Cerebellar nuclear complex (tissue), 1 donor: ENCODE measurements around the gene SIM2.

ENCODE experiments used
- DNase-seq, 2 experiments: peaks; one replicate each; lab custom pipeline; 2025; lab: John Stamatoyannopoulos, UW

Gene SIM2

DNA sequence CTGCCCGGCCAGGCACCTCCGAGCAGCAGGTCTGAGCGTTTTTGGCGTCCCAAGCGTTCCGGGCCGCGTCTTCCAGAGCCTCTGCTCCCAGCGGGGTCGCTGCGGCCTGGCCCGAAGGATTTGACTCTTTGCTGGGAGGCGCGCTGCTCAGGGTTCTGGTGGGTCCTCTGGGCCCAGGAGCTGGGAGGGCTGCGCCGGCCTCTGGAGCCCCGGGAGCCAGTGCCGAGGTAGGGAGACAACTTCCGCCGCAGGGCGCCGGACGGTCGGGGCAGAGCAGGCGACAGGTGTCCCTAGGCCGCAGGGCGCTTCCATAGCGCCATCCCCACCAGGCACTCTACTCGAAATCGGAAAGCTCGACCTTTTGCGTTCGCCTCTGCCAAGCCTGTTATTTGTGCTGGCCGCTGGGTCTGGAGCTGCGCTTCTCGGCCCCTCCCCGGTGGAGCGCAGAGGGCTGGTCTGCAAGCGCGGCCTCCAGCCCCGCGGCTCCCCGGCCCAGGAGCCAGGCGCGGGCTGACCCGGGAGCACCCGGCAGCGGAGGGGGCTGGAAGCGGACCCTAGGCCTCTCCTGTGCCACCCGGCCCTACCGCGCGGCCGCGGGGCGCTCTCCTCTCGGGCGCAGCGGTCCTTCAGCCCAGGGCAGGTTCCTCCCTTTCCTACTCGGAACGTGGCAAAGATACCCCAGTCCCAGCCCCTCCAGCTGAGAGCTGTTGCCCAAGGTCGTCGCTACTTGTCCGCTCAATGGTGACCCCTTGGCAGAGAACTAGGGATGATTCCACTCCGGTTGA, 2.2 kb downstream of the SIM2 start:
- DNase-seq, result no peak

DNA sequence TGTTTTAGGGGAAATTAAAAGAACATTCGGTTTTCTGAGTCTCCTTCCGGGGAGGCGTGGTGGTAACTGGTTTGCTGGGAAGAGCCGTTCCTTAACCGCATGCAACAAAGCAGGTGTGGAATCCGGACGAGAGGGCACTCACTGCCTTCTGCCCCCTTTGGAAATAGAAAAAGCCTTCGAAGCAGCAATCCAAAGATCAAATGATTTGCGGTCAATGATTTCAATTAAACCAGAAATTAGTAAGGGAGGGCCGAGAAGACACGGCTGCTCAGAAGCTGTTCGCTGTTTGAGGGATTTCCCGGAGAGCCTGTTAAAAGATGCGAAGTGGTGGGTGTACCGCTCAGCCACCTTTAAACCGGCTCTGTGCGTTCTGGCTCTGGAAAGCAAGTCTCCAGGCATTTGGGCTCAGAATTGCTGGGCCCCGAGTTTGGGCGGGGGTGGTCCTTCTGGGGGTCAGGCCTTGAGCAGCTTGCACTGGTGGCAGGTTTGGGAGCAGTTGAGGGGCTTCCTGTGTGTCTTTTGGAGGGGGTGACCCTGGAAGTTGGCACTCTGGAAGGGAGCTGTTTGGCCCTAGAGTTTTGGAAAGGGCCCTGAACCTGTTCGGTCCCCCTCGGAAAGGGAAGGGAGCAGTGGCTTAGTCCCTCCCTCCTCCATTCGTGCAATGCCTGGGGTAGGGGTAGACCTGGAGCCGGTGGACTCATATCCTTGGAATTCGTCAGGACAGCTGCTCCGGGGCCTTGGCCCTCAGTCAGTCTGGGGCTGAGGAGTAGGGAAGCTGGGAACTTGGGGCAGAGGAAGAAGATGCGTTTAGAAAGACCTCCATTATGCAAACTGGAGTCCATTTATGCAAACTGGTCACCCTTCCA, 3.1 kb downstream of the SIM2 start:
- DNase-seq, result no peak

DNA sequence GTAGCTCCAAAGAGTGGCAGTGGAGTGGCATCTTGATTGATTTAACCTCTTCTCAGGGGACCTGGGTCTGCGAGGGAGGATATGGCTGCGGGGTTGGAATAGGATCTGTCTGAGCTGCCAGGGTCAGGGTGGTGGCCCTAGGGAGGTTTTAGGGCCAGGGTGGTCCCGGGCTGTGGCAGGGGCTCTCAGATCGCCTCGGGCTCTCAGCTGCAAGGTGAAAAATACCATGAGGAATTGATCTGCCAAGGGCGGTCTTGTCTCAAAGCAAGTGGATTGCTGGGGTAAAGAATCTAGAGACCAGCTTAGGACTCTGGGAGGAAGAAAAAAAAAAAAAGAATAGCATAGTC, 3.7 kb downstream of the SIM2 start:
- no peak for DNase-seq

DNA sequence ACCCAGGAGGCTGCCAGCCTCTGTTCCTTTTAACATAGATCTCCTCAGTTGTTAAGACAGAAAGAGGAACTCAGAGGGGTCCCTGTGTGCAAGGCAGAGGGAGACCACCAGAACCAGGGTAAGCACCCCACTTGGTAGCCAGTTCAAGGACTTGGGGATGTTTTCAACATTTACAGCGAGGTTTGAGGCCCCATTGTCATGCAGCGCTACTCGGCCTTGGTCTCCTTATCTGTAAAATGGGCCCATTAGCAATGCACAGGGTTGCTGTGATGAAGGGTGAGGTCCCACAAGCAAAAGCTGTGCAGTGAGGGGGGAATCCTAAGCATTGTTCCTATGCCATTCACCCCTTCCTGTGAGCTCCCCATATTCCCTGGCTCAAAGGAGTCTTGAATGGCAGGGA, 4.2 kb downstream of the SIM2 start:
- DNase-seq, result no peak

DNA sequence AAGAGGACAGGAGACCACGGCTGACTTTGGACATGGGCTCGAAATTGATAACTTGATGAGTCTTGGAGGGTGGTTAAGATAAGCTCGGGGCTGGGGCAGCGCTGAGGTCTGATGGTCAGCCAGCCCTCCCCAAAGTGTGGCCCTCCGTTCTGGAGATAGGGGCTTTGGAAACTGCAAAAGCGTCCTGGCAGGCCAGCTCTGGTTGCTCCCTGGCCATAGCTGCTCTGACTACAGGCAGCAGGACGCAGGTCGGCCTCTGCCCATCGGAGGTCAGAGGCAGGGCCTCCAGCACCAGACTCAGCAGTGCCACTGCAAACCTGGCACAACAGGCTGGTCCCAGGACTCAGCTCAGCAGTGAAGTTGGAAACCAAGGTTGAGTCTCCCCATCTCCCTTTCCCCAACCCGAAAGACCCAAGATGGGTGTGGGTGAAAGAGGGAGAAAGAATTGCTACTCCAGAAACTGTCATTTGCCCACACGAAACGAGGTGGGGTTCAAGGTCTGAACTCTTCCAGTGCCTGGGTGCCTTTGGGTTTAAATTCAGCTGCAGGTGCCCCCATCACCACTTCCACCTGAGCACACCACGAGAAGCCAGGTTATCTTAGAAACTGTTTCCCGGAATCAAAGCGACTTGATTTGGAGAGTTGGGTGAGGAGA, 4.8 kb downstream of the SIM2 start:
- no peak for DNase-seq

DNA sequence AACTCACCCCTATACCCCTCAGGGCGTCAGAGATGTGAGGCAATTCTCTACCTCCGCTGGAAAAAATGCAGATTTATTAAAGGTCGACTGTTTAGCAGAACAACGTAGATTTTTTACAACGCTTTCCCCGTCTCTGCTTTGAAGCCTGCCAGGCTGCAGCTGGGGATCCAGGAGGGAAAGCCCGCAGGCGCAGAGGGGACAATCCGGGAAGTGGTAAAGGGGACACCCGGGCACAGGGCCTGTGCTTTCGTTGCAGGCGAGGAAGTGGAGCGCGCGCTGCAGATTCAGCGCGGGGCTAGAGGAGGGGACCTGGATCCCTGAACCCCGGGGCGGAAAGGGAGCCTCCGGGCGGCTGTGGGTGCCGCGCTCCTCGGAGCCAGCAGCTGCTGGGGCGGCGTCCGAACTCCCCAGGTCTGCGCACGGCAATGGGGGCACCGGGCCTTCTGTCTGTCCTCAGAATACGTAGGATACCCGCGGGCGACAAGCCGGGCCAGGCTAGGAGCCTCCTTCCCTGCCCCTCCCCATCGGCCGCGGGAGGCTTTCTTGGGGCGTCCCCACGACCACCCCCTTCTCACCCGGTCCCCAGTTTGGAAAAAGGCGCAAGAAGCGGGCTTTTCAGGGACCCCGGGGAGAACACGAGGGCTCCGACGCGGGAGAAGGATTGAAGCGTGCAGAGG, 5.5 kb downstream of the SIM2 start:
- no peak for DNase-seq

DNA sequence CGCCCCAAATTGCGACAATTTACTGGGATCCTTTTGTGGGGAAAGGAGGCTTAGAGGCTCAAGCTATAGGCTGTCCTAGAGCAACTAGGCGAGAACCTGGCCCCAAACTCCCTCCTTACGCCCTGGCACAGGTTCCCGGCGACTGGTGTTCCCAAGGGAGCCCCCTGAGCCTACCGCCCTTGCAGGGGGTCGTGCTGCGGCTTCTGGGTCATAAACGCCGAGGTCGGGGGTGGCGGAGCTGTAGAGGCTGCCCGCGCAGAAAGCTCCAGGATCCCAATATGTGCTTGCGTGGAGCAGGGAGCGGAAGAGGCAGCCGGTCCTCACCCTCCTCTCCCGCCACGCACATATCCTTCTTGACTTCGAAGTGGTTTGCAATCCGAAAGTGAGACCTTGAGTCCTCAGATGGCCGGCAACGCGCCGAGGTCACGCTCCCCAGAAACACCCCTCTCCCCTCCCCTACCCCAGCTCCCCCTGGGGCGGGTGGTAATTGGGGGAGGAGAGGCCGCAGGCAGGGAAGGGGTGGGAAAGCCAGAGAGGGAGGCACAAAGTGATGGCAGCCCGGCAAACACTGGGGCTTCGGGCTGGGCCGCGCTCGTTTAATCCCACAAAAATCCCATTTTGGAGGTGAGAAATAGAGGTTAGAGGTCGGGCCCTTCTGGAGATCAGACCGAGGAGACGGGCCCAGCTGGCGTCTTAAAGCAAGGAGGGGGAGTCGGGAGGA, 6.2 kb downstream of the SIM2 start:
- no peak for DNase-seq

DNA sequence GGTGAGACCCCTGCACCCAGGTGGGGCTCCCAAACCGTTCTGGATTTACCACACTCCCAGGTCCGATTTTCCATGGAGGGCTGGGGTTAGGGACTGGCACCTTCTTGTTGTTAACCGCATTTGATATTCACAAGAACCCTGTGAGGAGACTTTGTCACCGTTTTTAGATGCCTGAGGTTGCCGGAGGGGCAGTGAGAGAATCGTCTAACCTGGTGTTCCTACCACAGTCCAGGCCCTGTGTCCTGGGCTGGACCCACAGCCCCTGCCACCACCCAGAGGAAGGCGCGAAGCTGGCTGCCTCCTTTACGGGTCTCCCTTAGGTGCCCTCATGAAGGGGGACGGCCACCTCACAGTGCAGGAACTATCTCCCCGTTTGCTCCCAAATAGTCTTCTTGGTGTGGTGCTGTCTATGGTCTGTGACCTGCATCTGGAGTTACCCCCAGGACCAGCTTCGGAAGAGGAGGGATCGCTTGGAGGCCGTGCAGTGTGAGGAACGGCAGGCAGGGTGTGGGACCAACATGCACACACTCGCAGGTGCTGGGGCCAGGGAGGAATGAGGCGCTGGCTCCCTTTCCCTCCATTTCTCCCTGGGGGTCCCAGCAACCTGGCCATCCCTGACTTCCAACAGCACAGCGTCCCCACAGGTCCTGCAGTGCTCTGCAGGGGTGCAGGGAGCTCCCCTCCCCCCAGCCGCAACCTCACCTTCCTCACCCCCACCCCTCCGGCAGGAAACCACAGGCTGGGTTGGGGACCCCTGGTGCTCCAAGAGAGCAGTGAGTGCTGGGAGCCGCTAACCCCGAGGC, 7.0 kb downstream of the SIM2 start:
- DNase-seq, result no peak

DNA sequence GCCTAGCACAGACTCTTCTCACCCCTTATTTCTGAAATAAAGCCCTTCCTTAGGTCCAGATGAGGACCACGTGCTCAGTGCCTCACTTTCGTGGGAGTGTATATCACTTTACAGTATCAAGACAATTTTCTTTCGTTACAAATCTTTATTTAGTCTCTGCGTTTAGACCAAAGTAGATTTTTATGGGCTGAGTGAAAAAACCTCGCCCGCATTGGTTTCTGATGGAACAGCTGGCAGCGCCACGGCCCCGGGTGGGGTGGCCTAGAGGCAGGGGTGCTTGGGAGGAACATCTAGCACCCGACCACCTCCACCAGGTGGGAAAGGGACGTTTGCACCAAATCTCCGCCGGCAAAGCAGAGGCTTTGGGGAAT, 7.6 kb downstream of the SIM2 start:
- no peak for DNase-seq

DNA sequence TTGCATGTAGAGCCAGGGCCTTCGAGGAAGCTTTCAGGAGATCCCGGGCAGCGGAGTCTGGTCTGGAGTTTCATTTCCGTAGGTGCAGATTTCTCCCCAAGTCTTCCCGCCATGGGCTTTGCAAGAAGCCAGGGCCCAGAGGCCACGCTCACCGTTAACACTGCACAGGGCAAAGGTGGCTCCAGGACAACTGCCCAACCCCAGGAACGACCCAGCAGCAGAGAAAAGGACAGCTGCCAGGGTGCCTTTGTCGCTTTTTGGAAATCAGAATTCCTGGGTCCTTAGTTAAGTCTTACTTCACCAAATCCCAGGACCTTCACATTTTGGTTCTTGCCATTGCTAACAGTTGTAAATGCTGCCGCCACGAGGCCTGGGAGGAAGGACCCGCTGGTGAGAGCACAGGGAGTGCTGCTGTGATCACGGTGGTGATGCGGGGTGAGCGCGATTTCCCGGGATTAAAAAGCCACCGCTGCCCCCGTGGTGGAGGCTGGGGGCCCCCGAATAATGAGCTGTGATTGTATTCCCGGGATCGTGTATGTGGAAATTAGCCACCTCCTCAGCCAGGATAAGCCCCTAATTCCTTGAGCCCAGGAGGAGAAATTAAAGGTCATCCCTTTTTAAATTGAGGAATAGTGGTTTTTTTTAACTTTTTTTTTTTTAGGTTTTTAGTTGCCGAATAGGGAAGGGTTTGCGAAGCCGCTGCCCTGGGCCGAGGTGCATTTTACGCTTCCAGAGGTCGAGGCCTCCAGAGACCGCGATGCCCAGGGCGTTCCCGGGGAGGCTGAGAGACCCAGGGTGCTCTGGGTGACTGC, 8.2 kb downstream of the SIM2 start:
- no peak for DNase-seq

DNA sequence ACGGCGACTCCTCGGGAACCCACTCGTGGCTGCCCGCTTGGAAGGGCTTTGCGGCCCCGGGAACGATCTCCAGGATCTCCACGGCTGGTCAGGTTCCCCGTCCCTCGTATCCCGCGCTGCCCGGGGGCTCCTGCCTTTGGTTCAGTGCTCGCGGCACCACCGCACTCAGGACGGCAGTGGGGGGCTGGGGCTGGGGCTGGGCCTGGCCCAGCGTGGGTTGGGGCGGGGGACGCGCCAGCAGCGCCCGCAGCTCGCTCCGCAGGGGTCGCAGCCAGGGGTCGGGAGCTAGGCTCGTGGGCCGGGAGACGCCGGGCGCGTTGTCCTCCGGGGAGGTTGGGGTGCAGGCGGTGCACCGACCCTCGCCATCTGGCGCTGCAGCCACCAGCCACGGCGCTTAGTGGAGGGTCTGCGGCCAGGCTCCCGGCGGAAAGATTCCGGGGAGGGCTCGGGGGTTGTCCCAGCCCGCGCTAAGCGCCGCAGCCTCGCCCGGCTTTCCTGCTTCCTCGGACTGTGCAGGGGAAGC, 8.9 kb downstream of the SIM2 start:
- no peak for DNase-seq

DNA sequence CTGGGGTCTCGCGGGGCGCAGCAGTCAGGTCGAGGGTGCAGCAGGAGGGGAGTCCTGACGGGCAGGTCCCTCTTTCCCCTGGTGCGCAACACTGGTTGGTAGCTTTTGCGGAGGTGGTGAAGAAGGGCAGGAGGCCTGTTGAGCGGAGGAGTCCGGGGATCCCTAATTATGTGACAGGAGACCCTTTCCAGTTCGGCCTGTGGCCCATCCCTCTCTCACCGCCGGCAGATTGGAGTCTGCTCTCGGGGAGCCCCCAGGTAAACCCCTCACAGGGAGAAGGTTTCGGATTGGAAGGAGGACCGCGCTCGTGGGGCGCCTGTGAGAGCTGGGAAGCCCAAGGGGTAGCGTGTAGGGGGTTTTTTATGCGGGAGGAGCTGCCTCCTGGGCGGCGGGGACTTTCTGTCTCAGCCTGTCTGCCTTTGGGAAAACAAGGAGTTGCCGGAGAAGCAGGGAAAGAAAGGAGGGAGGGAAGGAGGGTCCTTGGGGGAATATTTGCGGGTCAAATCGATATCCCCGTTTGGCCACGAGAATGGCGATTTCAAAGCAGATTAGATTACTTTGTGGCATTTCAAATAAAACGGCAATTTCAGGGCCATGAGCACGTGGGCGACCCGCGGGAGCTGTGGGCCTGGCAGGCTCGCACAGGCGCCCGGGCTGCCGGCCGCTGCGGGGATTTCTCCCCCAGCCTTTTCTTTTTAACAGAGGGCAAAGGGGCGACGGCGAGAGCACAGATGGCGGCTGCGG, 9.5 kb downstream of the SIM2 start:
- DNase-seq, result no peak

DNA sequence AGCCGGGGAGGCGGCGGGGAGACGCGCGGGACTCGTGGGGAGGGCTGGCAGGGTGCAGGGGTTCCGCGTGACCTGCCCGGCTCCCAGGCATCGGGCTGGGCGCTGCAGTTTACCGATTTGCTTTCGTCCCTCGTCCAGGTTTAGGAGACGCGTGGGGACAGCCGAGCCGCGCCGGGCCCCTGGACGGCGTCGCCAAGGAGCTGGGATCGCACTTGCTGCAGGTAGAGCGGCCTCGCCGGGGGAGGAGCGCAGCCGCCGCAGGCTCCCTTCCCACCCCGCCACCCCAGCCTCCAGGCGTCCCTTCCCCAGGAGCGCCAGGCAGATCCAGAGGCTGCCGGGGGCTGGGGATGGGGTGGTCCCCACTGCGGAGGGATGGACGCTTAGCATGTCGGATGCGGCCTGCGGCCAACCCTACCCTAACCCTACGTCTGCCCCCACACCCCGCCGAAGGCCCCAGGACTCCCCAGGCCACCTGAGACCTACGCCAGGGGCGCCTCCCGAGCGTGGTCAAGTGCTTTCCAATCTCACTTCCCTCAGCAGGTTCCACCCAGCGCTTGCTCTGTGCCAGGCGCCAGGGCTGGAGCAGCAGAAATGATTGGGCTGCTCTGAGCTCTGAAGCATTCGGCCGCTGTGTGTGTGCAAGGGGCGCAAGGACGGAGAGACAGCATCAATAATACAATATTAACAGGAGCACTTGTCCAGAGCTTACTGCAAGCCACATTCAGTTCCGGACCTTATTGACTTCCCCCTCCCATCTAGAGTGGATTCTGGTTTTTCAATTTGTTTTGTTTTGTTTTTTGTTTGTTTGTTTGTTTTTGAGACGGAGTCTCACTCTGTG, 10.3 kb downstream of the SIM2 start:
- no peak for DNase-seq

DNA sequence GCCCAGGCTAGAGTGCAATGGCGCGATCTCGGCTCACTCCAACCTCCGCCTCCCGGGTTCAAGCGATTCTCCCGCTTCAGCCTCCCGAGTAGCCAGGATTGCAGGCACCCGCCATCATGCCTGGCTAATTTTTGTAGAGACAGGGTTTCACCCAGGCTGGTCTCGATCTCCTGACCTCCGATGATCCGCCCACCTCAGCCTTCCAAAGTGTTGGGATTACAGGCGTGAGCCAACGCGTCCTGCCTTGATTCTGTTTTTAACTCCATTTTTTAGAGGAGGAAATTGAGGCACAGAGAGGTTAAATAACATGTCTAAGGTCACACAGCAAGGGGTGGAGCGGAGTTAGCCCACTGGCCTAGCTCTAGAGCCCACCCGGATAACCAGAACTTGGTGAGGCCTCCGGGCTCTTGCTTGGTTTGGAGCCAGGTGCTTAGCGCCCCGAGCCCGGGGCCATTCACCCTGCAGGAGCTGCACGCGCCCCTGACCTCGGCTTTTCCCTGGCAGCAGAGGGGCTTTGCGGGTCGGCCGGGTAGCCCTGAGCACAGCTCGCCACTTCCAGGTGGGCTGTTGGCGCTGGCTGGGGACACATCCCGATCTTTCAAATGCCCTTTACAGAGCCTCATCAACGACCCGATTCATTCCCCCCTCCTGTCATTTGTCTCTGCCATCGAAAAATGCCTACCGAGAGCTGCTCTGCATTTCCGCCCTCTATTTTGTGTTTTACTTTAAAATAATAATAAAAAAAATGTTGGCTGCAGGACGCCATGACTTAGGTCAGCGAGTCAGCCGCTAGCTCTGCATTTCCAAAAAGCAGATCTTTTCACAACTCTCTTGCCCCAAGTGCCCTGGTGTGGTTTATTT, 11.2 kb downstream of the SIM2 start:
- no peak for DNase-seq

DNA sequence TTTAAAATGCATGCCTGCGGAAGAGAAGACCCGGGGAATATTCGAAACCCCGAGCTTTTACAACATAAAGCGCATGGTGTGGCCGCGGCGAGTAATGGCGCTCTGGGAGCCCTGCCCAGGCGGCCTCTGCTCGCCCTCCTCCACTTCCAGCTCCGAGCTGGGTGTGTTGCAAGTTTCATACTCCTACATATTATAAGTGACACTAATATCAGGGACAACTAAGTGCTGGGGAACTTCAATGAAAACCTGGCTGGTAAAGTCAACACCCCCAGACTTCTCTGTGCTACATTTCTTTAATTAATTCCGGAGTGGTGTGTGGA, 11.8 kb downstream of the SIM2 start:
- DNase-seq, result no peak

DNA sequence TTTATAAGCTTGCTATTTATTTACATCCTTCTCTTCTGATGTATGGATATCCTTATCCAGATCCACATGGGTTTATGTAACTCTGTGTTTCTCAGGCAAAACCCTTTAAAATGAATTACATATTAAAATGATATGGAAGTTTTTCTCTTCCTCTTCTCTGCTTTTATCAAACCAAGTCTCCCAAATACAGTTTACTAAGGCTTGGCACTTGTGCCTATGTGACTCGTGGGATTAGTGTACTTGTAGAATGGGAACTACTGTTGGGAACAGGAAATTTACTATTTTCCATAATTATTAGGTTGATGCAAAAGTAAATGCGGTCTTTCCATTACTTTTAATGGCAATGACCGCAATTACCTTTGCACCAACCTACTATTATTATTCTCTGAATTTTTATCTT, 14.8 kb downstream of the SIM2 start:
- no peak for DNase-seq

DNA sequence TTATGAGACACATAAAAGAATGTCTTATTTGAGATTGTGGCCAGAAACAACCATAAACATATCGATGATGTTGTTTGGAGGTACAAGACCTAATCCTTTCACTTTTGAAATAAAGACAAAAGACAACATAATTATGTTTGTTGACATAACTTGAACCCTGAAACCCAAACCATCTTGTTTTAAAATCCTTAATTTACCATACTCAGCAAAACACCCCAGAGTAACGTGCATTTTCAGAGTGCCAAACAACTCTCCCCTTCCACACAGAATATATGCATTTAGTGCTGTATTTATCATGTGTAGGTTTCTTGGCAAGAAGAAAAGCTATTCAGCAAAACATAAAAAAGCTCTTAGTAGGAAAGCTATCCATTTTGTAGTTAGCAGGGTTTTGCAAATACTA, 17.5 kb downstream of the SIM2 start:
- no peak for DNase-seq
